Activated CD4-positive, alpha-beta memory T cell treated with anti-CD3 and anti-CD28 coated beads for 36 hours (primary cell): Measurements from ENCODE around the gene EVC2. TPM values are rescaled to one million over a fixed set of nuclear protein-coding genes. Genes with fewer than 3 reads are reported as not detected.

ENCODE experiments used
- CTCF ChIA-PET: fragments of 350-600 bp; sonication (Branson Sonifier 250); formaldehyde crosslinking; loops from one replicate; lab custom pipeline; 2021; ENCODE audit warnings: antibody characterized with exemption, inconsistent platforms; lab: Charles Lee
- POLR2A ChIA-PET: fragments of 350-600 bp; sonication (Branson Sonifier 250); formaldehyde crosslinking; loops from one replicate; lab custom pipeline; 2021; ENCODE audit warnings: antibody characterized with exemption; lab: Charles Lee
- DNase-seq: peaks from one replicate; pipeline ENCODE4 v3.0.0-alpha.2; 2020
- H3K27ac Mint-ChIP-seq: one replicate; pipeline ENCODE4 v1.8.0; 2021; ENCODE audit warnings: mixed read lengths
- H3K27me3 Mint-ChIP-seq: one replicate; pipeline ENCODE4 v1.8.0; 2021; ENCODE audit warnings: mixed read lengths
- H3K36me3 Mint-ChIP-seq: one replicate; pipeline ENCODE4 v1.8.0; 2021; ENCODE audit warnings: mixed read lengths
- H3K4me1 Mint-ChIP-seq: one replicate; pipeline ENCODE4 v1.8.0; 2021; ENCODE audit warnings: low read depth, mixed read lengths
- H3K4me3 Mint-ChIP-seq: one replicate; pipeline ENCODE4 v1.8.0; 2021; ENCODE audit warnings: mild to moderate bottlenecking, mixed read lengths
- H3K9me3 Mint-ChIP-seq: one replicate; pipeline ENCODE4 v1.8.0; 2021; ENCODE audit warnings: mixed read lengths
- intact Hi-C: fragments of 100-400 bp; cut with micrococcal nuclease; formaldehyde crosslinking; loops from one replicate; pipeline ENCODE4 v1.15.1; 2023
- total RNA-seq, 2 experiments: library from RNA; stranded (reverse); gene quantifications; one replicate each; pipeline ENCODE4 v1.2.3, GENCODE V29; 2021

Gene EVC2
- total RNA-seq, 2 experiments from 2014 or later, result 1.7 to 1.8 TPM

DNA sequence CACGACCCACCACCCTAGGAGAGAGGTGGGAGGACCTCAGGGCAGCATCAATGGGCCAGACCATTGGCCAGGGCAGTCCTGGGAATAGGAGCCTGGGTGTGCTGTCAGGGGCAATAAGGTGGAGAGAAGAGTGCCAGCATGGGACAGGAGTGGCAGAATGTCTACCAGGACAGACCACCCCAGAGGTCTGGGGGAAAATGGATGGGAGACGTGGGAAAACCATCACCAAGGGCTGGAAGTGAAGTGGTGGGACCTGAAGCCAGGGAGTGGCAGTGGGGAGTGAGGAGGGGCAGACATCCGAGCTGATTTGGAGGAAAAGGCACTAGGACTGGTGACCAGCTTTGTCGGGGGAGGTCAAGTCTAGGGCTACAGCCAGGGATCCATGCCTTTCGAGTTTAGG is 993 bp downstream of the EVC2 start:
- Mint-ChIP-seq H3K36me3 (peaks cover 8% of the 10 kb centered on the region), H3K9me3 (peaks cover 11% of the 10 kb centered on the region), H3K4me3 (peak overlapping the region; percentile 54), H3K27ac (no peak overlapping the region), H3K4me1 (peaks cover 29% of the 10 kb centered on the region), H3K27me3 (peaks cover 37% of the 10 kb centered on the region)
- POLR2A ChIA-PET, result no interaction called here
- DNase-seq, result no peak
- intact Hi-C loops, result no loop called here
- CTCF ChIA-PET, result no interaction called here

DNA sequence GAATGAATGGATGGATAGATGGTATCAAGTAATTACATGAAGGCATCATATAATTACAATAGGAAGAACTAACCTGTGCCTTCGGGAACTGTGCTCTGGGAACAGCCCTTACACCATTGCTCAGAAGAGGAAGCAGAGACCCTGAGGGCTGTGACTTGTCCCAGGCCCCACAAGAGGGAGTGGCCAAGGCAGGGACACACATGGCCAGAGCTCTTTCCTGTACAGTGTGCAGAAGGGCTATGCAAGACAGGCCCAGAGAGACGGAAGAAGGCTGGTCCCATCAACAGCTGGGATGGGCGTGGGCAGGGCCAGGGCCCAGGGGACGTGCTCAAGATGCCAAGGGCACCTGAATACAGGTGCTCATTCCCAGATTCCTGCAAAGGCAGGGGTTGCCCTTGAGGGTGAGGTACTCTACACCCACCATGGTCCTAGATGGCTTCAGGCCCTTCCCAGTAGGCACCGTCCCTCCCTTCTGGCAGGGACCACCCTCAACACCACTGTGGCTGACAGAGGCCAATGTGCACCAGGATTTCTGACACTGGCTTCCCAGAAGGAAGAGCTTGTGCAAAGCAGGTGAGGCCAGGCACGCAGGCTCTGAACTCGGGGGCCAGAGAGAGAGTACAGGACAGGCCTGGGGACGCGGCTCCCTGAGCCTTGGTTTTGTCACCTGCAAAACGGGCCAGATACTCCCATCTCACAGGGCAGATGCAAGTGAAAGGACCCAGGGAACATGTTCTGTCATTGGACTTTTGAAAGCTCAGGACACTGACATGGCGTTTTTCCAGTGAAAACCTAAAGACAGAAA is 1.7 kb downstream of the EVC2 start:
- ChIA-PET CTCF (no interaction called here), POLR2A (no interaction called here)
- Mint-ChIP-seq H3K4me1 (peaks cover 24% of the 10 kb centered on the region), H3K36me3 (peaks cover 8% of the 10 kb centered on the region), H3K9me3 (peaks cover 10% of the 10 kb centered on the region), H3K27ac (no peak overlapping the region), H3K27me3 (peaks cover 33% of the 10 kb centered on the region), H3K4me3 (peak overlapping the region; percentile 54)
- DNase-seq, result no peak
- intact Hi-C loops, result no loop called here

DNA sequence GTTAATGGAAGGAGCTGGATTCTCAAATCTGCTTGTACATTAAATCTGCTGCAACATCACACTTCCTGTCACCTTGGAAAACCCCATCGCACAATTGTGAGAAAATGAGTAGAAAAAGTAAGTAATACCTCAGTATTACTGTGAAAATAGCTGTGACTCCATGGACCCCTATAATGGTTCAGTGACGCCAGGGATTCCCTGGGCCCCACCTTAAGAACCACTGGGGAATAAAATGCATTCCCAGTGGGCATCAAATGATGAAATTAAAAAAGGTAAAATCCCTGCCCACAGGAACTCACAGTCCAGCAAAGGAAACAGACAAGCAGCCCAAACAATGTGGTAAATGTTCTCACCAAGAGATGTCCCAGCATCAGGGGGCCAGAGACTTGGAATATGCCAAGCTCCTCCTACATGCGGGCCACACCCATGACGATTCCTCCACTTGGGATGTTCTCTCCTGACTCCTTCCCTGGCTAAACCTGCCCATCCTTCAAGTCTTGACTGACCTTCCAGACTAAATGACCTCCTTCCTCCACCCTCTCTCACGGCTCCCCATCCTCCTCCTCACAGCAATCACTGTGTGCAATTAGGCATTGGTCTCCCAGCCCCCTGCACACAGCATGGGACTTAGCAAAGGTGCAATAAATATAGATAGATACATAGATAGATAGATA is 2.6 kb downstream of the EVC2 start:
- Mint-ChIP-seq H3K4me3 (no peak overlapping the region), H3K27me3 (peaks cover 31% of the 10 kb centered on the region), H3K36me3 (peaks cover 8% of the 10 kb centered on the region), H3K27ac (peak overlapping the region; percentile 4), H3K4me1 (peaks cover 24% of the 10 kb centered on the region), H3K9me3 (peaks cover 10% of the 10 kb centered on the region)
- DNase-seq, result no peak
- intact Hi-C loops, result no loop called here
- POLR2A ChIA-PET, result no interaction called here
- CTCF ChIA-PET, result no interaction called here

DNA sequence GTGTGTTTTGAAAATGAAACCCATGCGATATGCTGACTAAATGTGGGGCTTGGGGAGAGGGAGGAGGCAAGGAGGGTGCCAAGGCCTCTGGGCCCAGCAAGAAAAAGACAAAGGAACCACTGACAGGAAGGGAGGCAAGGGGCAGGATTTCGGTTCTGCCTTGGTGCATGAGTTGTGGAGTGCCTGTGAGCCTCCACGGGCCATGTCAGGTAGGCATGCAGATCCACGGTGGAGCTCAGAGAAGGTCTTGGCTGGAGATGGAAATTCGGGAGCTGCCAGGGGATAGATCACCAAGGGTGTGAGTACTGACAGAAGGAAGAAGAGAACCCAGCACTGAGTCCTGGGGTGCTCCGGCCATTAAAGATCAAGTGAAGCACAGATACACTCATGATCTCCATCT is 4.1 kb downstream of the EVC2 start:
- CTCF ChIA-PET, result interaction anchor here (0.6 kb wide), 1 partner anchor 119 kb away, joined by 3 read pairs; no protein-coding TSS in a partner anchor
- intact Hi-C loops, result no loop called here
- no peak for DNase-seq

DNA sequence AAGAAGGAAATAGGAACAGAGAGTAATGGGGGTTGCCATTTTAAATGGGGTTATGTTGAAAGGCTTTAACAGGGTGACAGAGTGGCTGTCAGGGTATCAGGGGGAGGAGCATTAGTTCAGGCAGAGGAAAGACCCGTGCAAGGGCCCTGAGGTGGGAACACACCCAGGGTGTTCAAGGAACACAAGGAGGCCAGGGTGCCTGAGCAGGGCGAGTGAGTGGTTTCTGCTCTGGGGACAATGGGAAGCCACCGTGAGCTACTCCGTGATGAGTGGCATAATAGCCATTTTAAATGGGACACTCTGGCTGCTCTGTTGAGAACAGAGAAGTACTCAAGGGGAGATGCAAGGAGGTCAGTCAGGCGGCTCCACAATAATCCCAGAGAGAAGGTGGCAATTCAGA is 4.5 kb downstream of the EVC2 start:
- POLR2A ChIA-PET, result no interaction called here
- peaks cover 21% of the 10 kb centered on the region for H3K4me1 Mint-ChIP-seq
- no peak overlapping the region for H3K27ac Mint-ChIP-seq
- CTCF ChIA-PET, result interaction anchor here (0.6 kb wide), 1 partner anchor 119 kb away, joined by 3 read pairs; no protein-coding TSS in a partner anchor
- peaks cover 8% of the 10 kb centered on the region for H3K36me3 Mint-ChIP-seq
- H3K4me3 Mint-ChIP-seq, result no peak overlapping the region
- peaks cover 10% of the 10 kb centered on the region for H3K9me3 Mint-ChIP-seq
- no peak for DNase-seq
- intact Hi-C loops, result no loop called here
- peaks cover 17% of the 10 kb centered on the region for H3K27me3 Mint-ChIP-seq

More for the DNA sequence above, 4.1 kb downstream of the EVC2 start:
- H3K36me3 Mint-ChIP-seq, result peaks cover 8% of the 10 kb centered on the region
- H3K4me3 Mint-ChIP-seq, result no peak overlapping the region
- POLR2A ChIA-PET, result no interaction called here
- peaks cover 10% of the 10 kb centered on the region for H3K9me3 Mint-ChIP-seq
- peaks cover 20% of the 10 kb centered on the region for H3K27me3 Mint-ChIP-seq
- peaks cover 21% of the 10 kb centered on the region for H3K4me1 Mint-ChIP-seq
- H3K27ac Mint-ChIP-seq, result no peak overlapping the region

DNA sequence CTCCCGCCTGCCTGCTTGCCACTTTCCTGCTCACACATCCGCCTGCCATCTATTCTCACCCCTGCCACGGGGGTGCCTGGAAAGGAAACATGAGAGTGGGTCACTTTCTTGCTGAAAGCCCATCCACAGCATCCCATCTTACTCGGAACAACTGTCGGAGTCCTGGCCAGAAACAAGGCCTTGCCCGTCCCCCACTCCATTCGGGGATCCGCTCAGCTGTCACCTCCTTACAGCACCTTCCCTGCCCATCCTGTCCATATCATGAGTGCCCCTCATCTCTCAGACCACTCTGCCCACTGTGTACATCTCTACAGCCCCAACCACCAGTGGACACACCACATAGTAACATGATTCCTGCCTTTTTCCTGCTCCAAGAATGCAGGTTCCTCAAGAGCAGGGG is 6.4 kb downstream of the EVC2 start:
- no peak for DNase-seq
- POLR2A ChIA-PET, result no interaction called here
- CTCF ChIA-PET, result no interaction called here
- Mint-ChIP-seq H3K36me3 (peaks cover 8% of the 10 kb centered on the region), H3K27me3 (peaks cover 6% of the 10 kb centered on the region), H3K4me3 (no peak overlapping the region), H3K9me3 (peaks cover 10% of the 10 kb centered on the region), H3K4me1 (peaks cover 14% of the 10 kb centered on the region), H3K27ac (no peak overlapping the region)
- intact Hi-C loops, result no loop called here

DNA sequence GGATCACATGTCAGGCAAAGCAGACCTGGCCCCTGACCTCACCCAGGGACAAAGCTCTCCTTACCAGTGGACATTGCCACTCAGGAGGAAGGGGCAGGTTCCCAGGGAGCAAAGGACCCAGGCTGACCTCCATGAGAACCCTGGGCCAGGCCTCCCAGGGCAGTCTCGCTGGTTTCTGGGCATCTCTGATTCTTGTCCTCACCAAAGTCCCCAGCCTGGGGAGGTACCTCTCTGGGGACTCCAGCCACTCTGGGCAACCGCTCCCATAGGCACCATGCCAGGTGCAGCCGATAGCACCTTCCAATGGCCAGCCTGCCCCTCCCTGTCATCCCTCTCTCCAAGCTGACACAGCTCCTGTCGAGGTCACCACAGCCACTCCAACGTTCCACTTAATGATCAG is 7.9 kb downstream of the EVC2 start:
- no peak for DNase-seq
- Mint-ChIP-seq H3K4me3 (no peak overlapping the region), H3K4me1 (peaks cover 7% of the 10 kb centered on the region), H3K27ac (no peak overlapping the region), H3K36me3 (peaks cover 8% of the 10 kb centered on the region), H3K9me3 (peaks cover 10% of the 10 kb centered on the region), H3K27me3 (no peaks in the 10 kb centered on the region)
- POLR2A ChIA-PET, result no interaction called here
- intact Hi-C loops, result no loop called here
- CTCF ChIA-PET, result no interaction called here

DNA sequence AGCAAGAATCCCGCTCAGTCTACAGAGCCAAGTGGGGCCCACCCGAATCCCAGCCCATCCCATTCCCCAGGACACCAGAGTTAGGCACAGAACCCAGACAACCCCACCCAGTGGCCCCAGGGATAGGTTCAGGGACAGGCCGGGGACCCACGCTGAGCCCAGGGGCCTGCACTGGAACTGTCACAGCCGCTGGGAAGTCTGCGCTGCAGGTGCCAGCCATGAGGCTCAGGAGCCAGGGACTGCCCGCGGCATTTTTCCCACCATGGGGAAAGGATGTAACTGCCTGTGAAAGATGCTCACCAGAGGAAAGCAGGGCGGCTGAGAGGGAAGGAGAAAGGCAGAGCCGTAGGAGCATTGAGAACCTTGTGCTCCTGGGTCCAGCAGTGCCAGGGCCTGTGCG is 12.0 kb downstream of the EVC2 start:
- no peak overlapping the region for H3K4me3 Mint-ChIP-seq
- POLR2A ChIA-PET, result no interaction called here
- H3K4me1 Mint-ChIP-seq, result no peaks in the 10 kb centered on the region
- CTCF ChIA-PET, result no interaction called here
- H3K27ac Mint-ChIP-seq, result no peak overlapping the region
- intact Hi-C loops, result no loop called here
- H3K36me3 Mint-ChIP-seq, result no peaks in the 10 kb centered on the region
- DNase-seq, result no peak
- H3K9me3 Mint-ChIP-seq, result no peaks in the 10 kb centered on the region
- H3K27me3 Mint-ChIP-seq, result no peaks in the 10 kb centered on the region

DNA sequence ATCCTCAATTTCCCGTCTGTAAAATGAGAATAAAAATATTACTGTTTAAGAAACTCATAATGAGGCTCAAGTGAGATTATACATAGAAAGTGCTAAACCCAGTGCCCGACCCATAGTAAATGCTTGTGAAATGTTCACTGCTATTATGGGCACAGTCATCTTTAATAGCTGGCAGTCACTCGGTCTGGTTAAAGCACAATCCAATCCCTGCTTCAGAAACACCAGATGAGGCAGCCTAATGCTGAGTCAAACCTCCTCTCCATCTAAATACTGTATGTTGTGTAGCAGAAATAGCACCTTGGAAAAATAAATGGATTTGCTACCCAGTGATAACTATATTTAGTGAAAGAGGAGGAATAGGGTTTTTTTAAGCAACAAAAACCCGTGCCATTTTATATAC is 14.5 kb downstream of the EVC2 start:
- Mint-ChIP-seq H3K27ac (no peak overlapping the region), H3K4me1 (no peaks in the 10 kb centered on the region), H3K9me3 (no peaks in the 10 kb centered on the region), H3K4me3 (no peak overlapping the region), H3K27me3 (no peaks in the 10 kb centered on the region), H3K36me3 (no peaks in the 10 kb centered on the region)
- ChIA-PET POLR2A (no interaction called here), CTCF (no interaction called here)
- DNase-seq, result no peak
- intact Hi-C loops, result no loop called here

DNA sequence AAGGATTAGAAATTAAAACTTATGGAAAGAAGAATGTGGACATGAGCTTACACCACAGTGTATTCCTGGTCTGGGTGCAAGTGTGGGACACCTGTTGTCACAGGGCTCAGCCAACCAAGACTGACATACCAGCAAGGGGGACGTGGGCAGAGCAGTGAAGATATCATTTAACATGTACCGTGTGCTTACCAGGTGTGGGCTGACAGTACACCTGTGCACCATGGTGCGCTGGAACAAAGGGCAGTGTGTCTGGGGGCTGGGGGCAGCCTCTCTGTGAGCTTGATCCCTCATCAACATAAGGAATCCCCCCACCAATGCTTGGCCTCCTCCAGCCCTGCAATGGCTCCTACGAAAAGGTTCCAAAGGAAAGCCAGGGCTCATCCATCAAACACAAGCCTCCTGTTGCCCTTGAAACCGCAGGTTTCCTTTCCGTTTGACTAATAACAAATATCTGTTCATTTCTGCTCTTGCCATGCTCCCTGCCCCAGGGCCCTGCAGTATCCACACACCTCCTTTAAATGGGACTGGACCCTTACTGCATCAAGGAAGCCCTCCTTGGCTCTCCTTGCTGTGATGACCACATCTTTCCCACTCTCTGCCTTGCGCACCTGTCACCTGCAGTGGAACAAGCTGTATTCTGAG is 16.7 kb downstream of the EVC2 start:
- Mint-ChIP-seq H3K27ac (no peak overlapping the region), H3K4me1 (no peaks in the 10 kb centered on the region), H3K9me3 (no peaks in the 10 kb centered on the region), H3K4me3 (no peak overlapping the region), H3K36me3 (no peaks in the 10 kb centered on the region), H3K27me3 (no peaks in the 10 kb centered on the region)
- CTCF ChIA-PET, result no interaction called here
- POLR2A ChIA-PET, result no interaction called here
- intact Hi-C loops, result no loop called here
- no peak for DNase-seq

DNA sequence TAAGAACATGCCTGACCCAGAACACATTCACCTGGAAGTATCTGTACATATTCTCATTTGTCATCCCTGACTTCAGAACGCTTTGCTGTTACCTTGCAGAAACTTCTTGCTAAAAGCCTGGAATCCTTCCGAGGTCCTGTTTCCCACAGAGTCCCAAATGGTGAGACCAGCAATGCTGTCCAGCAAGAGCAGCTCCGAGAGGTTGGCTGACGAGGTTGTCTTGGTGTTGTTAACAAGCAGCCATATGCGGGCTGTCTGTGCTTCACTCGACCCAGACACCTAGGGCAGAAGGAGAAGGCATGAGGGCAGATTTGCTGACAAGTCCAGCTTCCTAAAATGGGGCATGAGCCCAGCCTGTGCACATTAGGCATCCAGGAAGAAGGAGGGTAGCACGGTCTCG is 19.3 kb downstream of the EVC2 start:
- ChIA-PET CTCF (no interaction called here), POLR2A (no interaction called here)
- no peak for DNase-seq
- Mint-ChIP-seq H3K36me3 (no peaks in the 10 kb centered on the region), H3K27ac (no peak overlapping the region), H3K4me3 (no peak overlapping the region), H3K4me1 (no peaks in the 10 kb centered on the region), H3K9me3 (no peaks in the 10 kb centered on the region), H3K27me3 (no peaks in the 10 kb centered on the region)
- intact Hi-C loops, result no loop called here

DNA sequence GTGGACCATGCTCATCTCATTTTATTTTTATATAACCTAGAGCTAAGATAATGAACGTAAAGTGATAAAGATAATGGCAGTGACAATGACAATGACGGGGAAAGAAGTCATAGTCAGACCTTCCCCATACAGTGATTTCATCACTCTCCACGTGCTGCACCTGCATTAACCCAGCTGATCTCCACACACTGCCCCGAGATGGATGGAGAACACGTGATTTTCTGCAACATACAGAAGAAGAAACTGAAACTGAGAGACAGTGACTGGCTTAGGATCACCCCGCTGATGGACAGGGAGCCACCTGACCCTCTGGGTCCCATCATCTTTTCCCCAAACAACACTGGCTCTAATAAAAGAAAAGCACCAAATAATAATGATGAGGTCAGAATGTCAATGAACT is 22.0 kb downstream of the EVC2 start:
- no peak overlapping the region for H3K27ac Mint-ChIP-seq
- ChIA-PET POLR2A (no interaction called here), CTCF (no interaction called here)
- no peaks in the 10 kb centered on the region for H3K36me3 Mint-ChIP-seq
- DNase-seq, result no peak
- intact Hi-C loops, result no loop called here
- no peaks in the 10 kb centered on the region for H3K27me3 Mint-ChIP-seq
- H3K4me3 Mint-ChIP-seq, result no peak overlapping the region
- H3K9me3 Mint-ChIP-seq, result no peaks in the 10 kb centered on the region
- H3K4me1 Mint-ChIP-seq, result no peaks in the 10 kb centered on the region
